ENCODE measurements around the gene CNN1.

- TF ChIP-seq CTCF (conservative IDR thresholded peaks at IDR 0.05; ENCODE audit: low read depth in 2 of 2) (no peak), EZH2 (IDR thresholded peaks at IDR 0.05; ENCODE audit: low read depth, unreplicated experiment) (no peak), POLR2AphosphoS5 (IDR thresholded peaks at IDR 0.05; ENCODE audit: low read depth) (no peak), CREB1 (CRISPR knock-in tag; IDR thresholded peaks at IDR 0.05; ENCODE audit: low read depth) (no peak), ZNF462 (CRISPR knock-in tag; IDR thresholded peaks at IDR 0.05) (no peak), ETS1 (IDR thresholded peaks at IDR 0.05) (no peak), NANOG (IDR thresholded peaks at IDR 0.05; ENCODE audit: borderline replicate concordance) (no peak), EZH2phosphoT487 (IDR thresholded peaks at IDR 0.05; ENCODE audit: unreplicated experiment) (no peak), REST (IDR thresholded peaks at IDR 0.05; ENCODE audit: unreplicated experiment) (no peak), ZNF331 (CRISPR knock-in tag; IDR thresholded peaks at IDR 0.05; ENCODE audit: low read depth) (no peak), JUNB (IDR thresholded peaks at IDR 0.05; ENCODE audit: unreplicated experiment) (no peak)
Measured at GRCh38 chr19:11494634-11495285, 43.9 kb upstream of the CNN1 start.

All from GM23338 (cell line).